MG63 (cell line): ENCODE results near the gene EIF1AY. TPM values are rescaled to one million over a fixed set of nuclear protein-coding genes. Genes with fewer than 3 reads are reported as not detected.

Experiments used
- total RNA-seq: library from RNA; depleted of rRNA; stranded (reverse); fragments of >200 nt; shearing (Covaris generic); gene quantifications from 2 replicates; pipeline ENCODE4 v1.2.3, GENCODE V29; 2014; ENCODE audit warnings: low replicate concordance; rRNA removed

Gene EIF1AY
- total RNA-seq, 1 experiment from 2014 or later: 23.4 TPM

Other genes starting within 250 kb of the EIF1AY start
- gene RPS4Y2, start 180.3 kb downstream of the EIF1AY start, total RNA-seq: not detected in 2 replicates